Large intestine (tissue), 3 donors: ENCODE measurements around the gene KRT9. TPM values are rescaled to one million over a fixed set of nuclear protein-coding genes. Genes with fewer than 3 reads are reported as not detected.

Experiments used
- DNase-seq, 2 donors: peaks; one replicate each; pipeline versions ENCODE4 v3.0.0 to v3.0.0-alpha.2; 2013
- H3K27ac ChIP-seq: one replicate; pipeline ENCODE4 v1.5.1; 2013; ENCODE audit warnings: low read length
- H3K27me3 ChIP-seq: 2 replicates; pipeline ENCODE4 v1.6.1; 2013; ENCODE audit warnings: low read length; ENCODE audit not compliant: control insufficient read depth, insufficient read depth
- H3K36me3 ChIP-seq: 2 replicates; pipeline ENCODE4 v1.6.1; 2013; ENCODE audit warnings: low read length; ENCODE audit not compliant: control insufficient read depth, insufficient read depth
- H3K4me1 ChIP-seq: one replicate; pipeline ENCODE4 v1.6.1; 2013; ENCODE audit warnings: low read length; ENCODE audit not compliant: control insufficient read depth, insufficient read depth
- H3K4me3 ChIP-seq: one replicate; pipeline ENCODE4 v1.5.1; 2013; ENCODE audit warnings: low read length
- H3K9me3 ChIP-seq: one replicate; pipeline ENCODE4 v1.6.1; 2013; ENCODE audit warnings: mild to moderate bottlenecking, low read depth, low read length, moderate library complexity; ENCODE audit not compliant: control insufficient read depth
- WGBS: methylation state at CpG from one replicate; pipeline ENCODE4 v1.1.5; 2013; ENCODE audit warnings: low lambda C conversion rate; ENCODE audit not compliant: insufficient coverage; 5-methylcytosine and 5-hydroxymethylcytosine counted together
- polyA plus RNA-seq: library from polyadenylated mRNA; unstranded; fragments of 120-200 nt; gene quantifications from one replicate; pipeline ENCODE4 v1.2.1, GENCODE V29; 2013

KRT9 gene
- polyA plus RNA-seq, 1 donor: not detected

GRCh38 chr17:41537614-41537954, 34.3 kb downstream of the KRT9 start:
- no CpG with 5 or more reads among the region's 7 CpGs for WGBS
- H3K4me1 ChIP-seq: peaks cover 17% of the 10 kb centered on the region
- DNase-seq: no peak

GRCh38 chr17:41536741-41537613, 34.9 kb downstream of the KRT9 start:
- no peaks in the 10 kb centered on the region for H3K36me3 ChIP-seq
- peaks cover 17% of the 10 kb centered on the region for H3K4me1 ChIP-seq
- no peak overlapping the region for H3K4me3 ChIP-seq
- H3K27ac ChIP-seq: no peak overlapping the region
- no peak for DNase-seq
- H3K27me3 ChIP-seq: peaks cover 76% of the 10 kb centered on the region
- no CpG with 5 or more reads among the region's 7 CpGs for WGBS
- no peaks in the 10 kb centered on the region for H3K9me3 ChIP-seq

More at GRCh38 chr17:41537614-41537954, 34.3 kb downstream of the KRT9 start:
- Histone ChIP-seq H3K36me3 (no peaks in the 10 kb centered on the region), H3K4me3 (no peak overlapping the region), H3K9me3 (no peaks in the 10 kb centered on the region), H3K27me3 (peaks cover 70% of the 10 kb centered on the region), H3K27ac (no peak overlapping the region)

DNA sequence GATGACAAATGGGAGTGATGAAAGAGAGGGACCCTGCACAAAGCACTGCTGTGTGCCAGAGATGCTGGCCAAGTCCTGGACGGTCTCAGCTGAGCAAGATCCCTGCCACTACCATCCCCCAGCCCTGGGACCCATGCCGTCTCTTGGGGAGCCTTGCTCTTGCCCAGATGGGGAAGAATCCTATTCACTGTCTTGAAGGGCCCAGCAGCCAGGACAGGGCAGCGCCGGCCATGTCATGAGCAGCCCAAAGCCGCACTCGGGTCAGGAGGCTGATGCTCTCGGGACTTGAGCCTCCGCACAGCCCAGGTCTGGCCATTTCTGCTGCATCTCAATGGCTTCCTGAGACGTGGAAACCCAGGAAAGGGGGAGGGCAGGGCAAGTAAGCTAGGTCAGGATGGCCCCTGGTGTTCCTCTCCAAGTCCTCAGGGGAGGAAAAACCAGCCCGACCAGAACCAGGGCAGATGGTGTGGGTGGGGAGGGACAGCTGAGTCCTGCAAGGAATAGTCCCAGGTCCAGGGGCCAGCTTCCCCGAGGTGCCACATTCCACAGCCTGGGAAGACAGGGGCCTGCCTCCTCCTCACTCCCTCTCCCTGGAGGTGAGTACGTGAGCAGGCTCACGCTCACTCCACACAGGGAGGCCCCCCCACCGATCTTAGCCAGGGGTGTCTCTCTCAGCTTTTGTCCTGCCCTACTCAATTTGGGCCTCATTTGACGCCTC, 35.9 kb downstream of the KRT9 start:
- H3K4me1 ChIP-seq: peaks cover 22% of the 10 kb centered on the region
- no CpG with 5 or more reads among the region's 15 CpGs for WGBS
- H3K27me3 ChIP-seq: peaks cover 74% of the 10 kb centered on the region
- no peaks in the 10 kb centered on the region for H3K36me3 ChIP-seq
- DNase-seq: peak; percentile 59 to 72
- no peaks in the 10 kb centered on the region for H3K9me3 ChIP-seq
- no peak overlapping the region for H3K27ac ChIP-seq
- no peak overlapping the region for H3K4me3 ChIP-seq

GRCh38 chr17:41534899-41535546, 36.8 kb downstream of the KRT9 start:
- DNase-seq: no peak
- Histone ChIP-seq H3K36me3 (no peaks in the 10 kb centered on the region), H3K4me1 (peaks cover 26% of the 10 kb centered on the region), H3K9me3 (no peaks in the 10 kb centered on the region), H3K27me3 (peaks cover 68% of the 10 kb centered on the region), H3K4me3 (no peak overlapping the region), H3K27ac (no peak overlapping the region)
- WGBS: 100% methylated on average over 1 of the region's 7 CpGs

DNA sequence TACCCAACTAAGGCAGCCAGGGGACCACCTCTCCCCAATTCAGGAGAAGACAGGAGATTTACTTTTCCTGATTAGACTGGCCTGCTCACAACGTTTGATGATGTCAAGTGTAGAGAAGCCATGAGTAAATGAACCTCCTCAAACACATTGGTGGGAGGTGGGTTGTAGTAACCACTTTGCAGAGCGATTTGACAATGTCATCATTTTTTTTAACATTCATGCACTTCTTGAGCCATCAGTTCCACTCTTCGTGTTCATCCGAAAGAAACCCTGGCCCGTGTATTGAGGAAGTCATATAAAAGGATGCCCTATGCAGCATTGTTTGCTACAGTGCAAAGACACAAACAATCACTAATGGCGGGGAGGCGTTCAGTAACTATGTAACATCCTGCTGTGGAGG, 38.2 kb downstream of the KRT9 start:
- WGBS: no CpG with 5 or more reads among the region's 7 CpGs
- Histone ChIP-seq H3K4me1 (peaks cover 39% of the 10 kb centered on the region), H3K27ac (no peak overlapping the region), H3K4me3 (no peak overlapping the region), H3K9me3 (no peaks in the 10 kb centered on the region), H3K27me3 (peaks cover 63% of the 10 kb centered on the region), H3K36me3 (no peaks in the 10 kb centered on the region)
- DNase-seq: no peak

GRCh38 chr17:41532947-41533570, 38.8 kb downstream of the KRT9 start:
- no peak for DNase-seq
- Histone ChIP-seq H3K4me3 (no peak overlapping the region), H3K9me3 (no peaks in the 10 kb centered on the region), H3K36me3 (no peaks in the 10 kb centered on the region), H3K4me1 (peaks cover 42% of the 10 kb centered on the region), H3K27me3 (peaks cover 65% of the 10 kb centered on the region), H3K27ac (no peak overlapping the region)
- no CpG with 5 or more reads among the region's 9 CpGs for WGBS

GRCh38 chr17:41531993-41532392, 39.9 kb downstream of the KRT9 start:
- peaks cover 47% of the 10 kb centered on the region for H3K4me1 ChIP-seq
- peaks cover 66% of the 10 kb centered on the region for H3K27me3 ChIP-seq
- no peaks in the 10 kb centered on the region for H3K36me3 ChIP-seq
- H3K9me3 ChIP-seq: no peaks in the 10 kb centered on the region
- H3K4me3 ChIP-seq: no peak overlapping the region
- no peak for DNase-seq
- H3K27ac ChIP-seq: no peak overlapping the region
- WGBS: no CpG with 5 or more reads among the region's 1 CpG

DNA sequence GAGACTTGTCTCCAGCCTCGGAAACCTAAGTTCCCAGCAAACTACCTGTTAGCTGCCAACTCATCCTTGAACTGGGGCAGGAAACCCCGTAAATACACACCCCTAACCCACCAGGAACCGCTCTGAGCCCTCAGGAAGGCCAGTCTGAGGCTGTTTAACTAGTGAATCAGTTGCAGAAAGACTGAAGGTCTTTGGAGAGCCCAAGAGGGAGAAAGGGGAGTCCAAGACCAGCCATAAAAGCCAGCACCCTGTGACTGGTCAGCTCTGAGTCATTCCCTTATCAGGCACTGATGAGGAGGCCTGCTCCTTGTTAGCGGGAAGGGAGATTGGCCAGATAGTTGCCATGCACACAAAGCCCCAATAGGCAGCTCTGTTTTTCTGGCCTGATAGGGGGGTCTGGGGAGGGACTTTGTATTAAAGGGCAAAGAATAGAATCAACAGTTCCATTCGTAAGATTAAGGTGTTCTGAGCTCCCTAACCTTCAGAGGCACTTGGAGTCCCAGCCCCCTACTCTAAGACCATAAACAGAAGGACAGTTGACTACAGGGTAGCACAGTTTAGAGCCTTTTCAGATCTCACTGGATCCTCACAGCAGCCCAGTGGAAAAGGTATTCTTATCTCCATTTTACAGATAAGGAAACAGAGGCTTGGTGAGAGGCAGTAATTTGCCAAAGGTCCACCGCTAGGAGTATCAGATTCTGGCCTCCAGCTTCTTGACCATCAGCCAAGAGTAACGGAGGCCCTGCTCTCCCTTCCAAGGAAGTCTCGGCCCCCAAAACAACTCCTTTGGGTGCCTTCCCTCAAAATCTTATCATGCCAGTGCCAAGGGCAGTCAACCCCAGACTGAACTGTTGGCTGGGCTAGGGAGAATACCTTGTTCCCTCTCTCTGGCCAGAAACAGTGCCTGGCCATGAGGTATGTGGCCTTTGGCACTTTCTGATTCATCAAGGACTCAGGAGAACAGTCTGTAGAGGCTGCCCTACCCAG, 41.5 kb downstream of the KRT9 start:
- H3K27ac ChIP-seq: peak overlapping the region; percentile 51
- peak; percentile 72 to 75 for DNase-seq

GRCh38 chr17:41529491-41529915, 42.4 kb downstream of the KRT9 start:
- Histone ChIP-seq H3K9me3 (no peaks in the 10 kb centered on the region), H3K27ac (peak overlapping the region; percentile 51), H3K36me3 (no peaks in the 10 kb centered on the region), H3K27me3 (peaks cover 59% of the 10 kb centered on the region), H3K4me3 (no peak overlapping the region), H3K4me1 (peaks cover 34% of the 10 kb centered on the region)
- WGBS: no CpG with 5 or more reads among the region's 5 CpGs
- peak in 1 of 2 donors; percentile 37 for DNase-seq

More for the DNA sequence above, 41.5 kb downstream of the KRT9 start:
- Histone ChIP-seq H3K9me3 (no peaks in the 10 kb centered on the region), H3K27me3 (peaks cover 61% of the 10 kb centered on the region), H3K4me1 (peaks cover 34% of the 10 kb centered on the region), H3K4me3 (no peak overlapping the region), H3K36me3 (no peaks in the 10 kb centered on the region)
- no CpG with 5 or more reads among the region's 8 CpGs for WGBS
